ENCODE data around the gene TMEM9B. TPM values are rescaled to one million over a fixed set of nuclear protein-coding genes. Genes with fewer than 3 reads are reported as not detected.

The TMEM9B gene
- total and polyA plus RNA-seq, 5 experiments from 2014 or later = 31.6 to 103 (median 80.3) TPM

GRCh38 chr11:8967184-8967583 is 2.9 kb upstream of the TMEM9B start:
- ATAC-seq = no peak
- POLR2A ChIA-PET = interaction anchor here (0.7 kb wide), 1 partner anchor 53 kb away, joined by 3 read pairs; no protein-coding TSS in a partner anchor
- no peak overlapping the region for H3K4me3 Mint-ChIP-seq

GRCh38 chr11:8963569-8964323 is 496 bp downstream of the TMEM9B start:
- H3K36me3 Mint-ChIP-seq = peaks cover 0 to 17% (median 0%) of the 10 kb centered on the region in 3 donors
- ATAC-seq (peak; percentile 81 to 83), DNase-seq (peak; percentile 57 to 86 (median 73))
- POLR2A ChIA-PET = interaction anchor here (0.6 to 2.3 kb wide), 15 partner anchors 9 to 977 kb away, joined by 3 to 23 read pairs (median 3); partner anchors contain the start of genes AKIP1, EIF3F, NRIP3 and RPL27A
- H3K27ac Mint-ChIP-seq = peak overlapping the region; percentile 97 to 99 (median 98)
- H3K4me1 Mint-ChIP-seq = peaks cover 16 to 49% (median 40%) of the 10 kb centered on the region in 4 donors
- H3K9me3 Mint-ChIP-seq = no peaks in the 10 kb centered on the region
- no peaks in the 10 kb centered on the region for H3K27me3 Mint-ChIP-seq
- peak overlapping the region; percentile 94 to 100 (median 98) for H3K4me3 Mint-ChIP-seq

More at GRCh38 chr11:8967184-8967583, 2.9 kb upstream of the TMEM9B start:
- no peak for DNase-seq
- Mint-ChIP-seq H3K27me3 (no peaks in the 10 kb centered on the region), H3K9me3 (no peaks in the 10 kb centered on the region), H3K4me1 (peaks cover 12 to 27% (median 26%) of the 10 kb centered on the region in 4 donors), H3K27ac (peak overlapping the region in 4 of 10 donors; percentile 7 to 70 (median 32)), H3K36me3 (peaks cover 0 to 20% (median 0%) of the 10 kb centered on the region in 3 donors)

- Mint-ChIP-seq H3K9me3 (no peaks in the 10 kb centered on the region), H3K36me3 (peaks cover 0 to 17% (median 0%) of the 10 kb centered on the region in 3 donors), H3K4me3 (peak overlapping the region; percentile 85 to 100 (median 98)), H3K4me1 (peaks cover 16 to 51% (median 40%) of the 10 kb centered on the region in 4 donors), H3K27ac (peak overlapping the region; percentile 79 to 99 (median 98)), H3K27me3 (no peaks in the 10 kb centered on the region)
- POLR2A ChIA-PET = interaction anchor here (2.1 to 2.3 kb wide), 3 partner anchors 52 to 280 kb away, joined by 7 to 23 read pairs (median 20); partner anchors contain the start of genes AKIP1, RPL27A and TRIM66
- DNase-seq (no peak), ATAC-seq (no peak)
Measured at GRCh38 chr11:8962841-8963240, 1.4 kb downstream of the TMEM9B start.

- Mint-ChIP-seq H3K4me3 (peak overlapping the region in 1 of 10 donors; percentile 5), H3K4me1 (peaks cover 17 to 55% (median 45%) of the 10 kb centered on the region in 4 donors), H3K27ac (peak overlapping the region in 3 of 10 donors; percentile 9 to 76 (median 47)), H3K9me3 (no peaks in the 10 kb centered on the region), H3K27me3 (no peaks in the 10 kb centered on the region), H3K36me3 (peaks cover 0 to 17% (median 0%) of the 10 kb centered on the region in 3 donors)
- ATAC-seq (no peak), DNase-seq (no peak)
- POLR2A ChIA-PET = interaction anchor here (0.6 to 1.6 kb wide), 3 partner anchors 10 to 299 kb away, joined by 4 to 5 read pairs (median 5); no protein-coding TSS in a partner anchor
Measured at GRCh38 chr11:8961401-8961800, 2.8 kb downstream of the TMEM9B start.

GRCh38 chr11:8959546-8960166 is 4.6 kb downstream of the TMEM9B start:
- H3K27ac Mint-ChIP-seq = peak overlapping the region in 2 of 10 donors; percentile 6 to 24
- DNase-seq (peak in 6 of 10 donors; percentile 4 to 41 (median 13)), ATAC-seq (no peak)
- no peaks in the 10 kb centered on the region for H3K27me3 Mint-ChIP-seq
- peaks cover 15 to 43% (median 35%) of the 10 kb centered on the region in 4 donors for H3K4me1 Mint-ChIP-seq
- POLR2A ChIA-PET = interaction anchor here (0.6 to 1.6 kb wide), 6 partner anchors 9 to 1336 kb away, joined by 3 to 5 read pairs (median 4); partner anchors contain the start of genes RPL27A and TRIM66
- H3K36me3 Mint-ChIP-seq = peaks cover 0 to 33% (median 0%) of the 10 kb centered on the region in 3 donors
- H3K9me3 Mint-ChIP-seq = no peaks in the 10 kb centered on the region
- no peak overlapping the region for H3K4me3 Mint-ChIP-seq

- POLR2A ChIA-PET = no interaction called here
- peaks cover 0 to 57% (median 10%) of the 10 kb centered on the region in 3 donors for H3K36me3 Mint-ChIP-seq
- no peaks in the 10 kb centered on the region for H3K9me3 Mint-ChIP-seq
- ATAC-seq = no peak
- H3K27ac Mint-ChIP-seq = peak overlapping the region in 4 of 10 donors; percentile 8 to 66 (median 34)
- DNase-seq = no peak
- no peaks in the 10 kb centered on the region for H3K27me3 Mint-ChIP-seq
- H3K4me3 Mint-ChIP-seq = no peak overlapping the region
- H3K4me1 Mint-ChIP-seq = peaks cover 7 to 29% (median 18%) of the 10 kb centered on the region in 4 donors
Measured at GRCh38 chr11:8956860-8957259, 7.4 kb downstream of the TMEM9B start.

GRCh38 chr11:8948886-8949285 is 15.4 kb downstream of the TMEM9B start:
- POLR2A ChIA-PET = interaction anchor here (0.5 to 0.7 kb wide), 2 partner anchors 15 to 34 kb away, joined by 3 read pairs; partner anchors contain the start of gene TMEM9B
- H3K36me3 Mint-ChIP-seq = peaks cover 10 to 74% (median 26%) of the 10 kb centered on the region in 3 donors
- ATAC-seq (no peak), DNase-seq (no peak)
- H3K4me1 Mint-ChIP-seq = peaks cover 0 to 3% (median 0%) of the 10 kb centered on the region in 4 donors
- peak overlapping the region in 2 of 10 donors; percentile 64 to 65 for H3K27ac Mint-ChIP-seq
- H3K4me3 Mint-ChIP-seq = no peak overlapping the region
- no peaks in the 10 kb centered on the region for H3K9me3 Mint-ChIP-seq
- H3K27me3 Mint-ChIP-seq = peaks cover 0 to 1% (median 0%) of the 10 kb centered on the region in 5 donors

- POLR2A ChIA-PET = no interaction called here
- peak overlapping the region in 3 of 10 donors; percentile 29 to 57 (median 30) for H3K27ac Mint-ChIP-seq
- peaks cover 10 to 59% (median 19%) of the 10 kb centered on the region in 3 donors for H3K36me3 Mint-ChIP-seq
Measured at GRCh38 chr11:8947230-8947943, 16.9 kb downstream of the TMEM9B start.

GRCh38 chr11:8942518-8943066 is 21.6 kb downstream of the TMEM9B start, which contains the start of gene ASCL3:
ASCL3 (minus strand) TSS chr11:8943016; CDS start chr11:8938161, 4,855 bp downstream.
- ATAC-seq = no peak
- POLR2A ChIA-PET = interaction anchor here (0.6 kb wide), 1 partner anchor 15 kb away, joined by 6 read pairs; no protein-coding TSS in a partner anchor
- Mint-ChIP-seq H3K4me1 (no peaks in the 10 kb centered on the region), H3K27ac (peak within 1 kb of the TSS in 1 of 10 donors; percentile 27), H3K4me3 (no peak within 1 kb of the TSS), H3K27me3 (peaks cover 0 to 6% (median 3%) of the 10 kb centered on the region in 5 donors), H3K9me3 (no peaks in the 10 kb centered on the region), H3K36me3 (peaks cover 7 to 13% (median 7%) of the 10 kb centered on the region in 3 donors)
- no peak for DNase-seq

More at GRCh38 chr11:8947230-8947943, 16.9 kb downstream of the TMEM9B start:
- Mint-ChIP-seq H3K27me3 (peaks cover 0 to 1% (median 0%) of the 10 kb centered on the region in 5 donors), H3K4me1 (peaks cover 0 to 3% (median 0%) of the 10 kb centered on the region in 4 donors), H3K9me3 (no peaks in the 10 kb centered on the region), H3K4me3 (no peak overlapping the region)
- DNase-seq (no peak), ATAC-seq (no peak)

GRCh38 chr11:8941341-8942103 is 22.7 kb downstream of the TMEM9B start:
- peaks cover 0 to 4% (median 1%) of the 10 kb centered on the region in 3 donors for H3K36me3 Mint-ChIP-seq
- no peak overlapping the region for H3K4me3 Mint-ChIP-seq
- H3K27ac Mint-ChIP-seq = no peak overlapping the region
- no peaks in the 10 kb centered on the region for H3K4me1 Mint-ChIP-seq
- H3K27me3 Mint-ChIP-seq = peaks cover 0 to 6% (median 3%) of the 10 kb centered on the region in 5 donors
- ATAC-seq (no peak), DNase-seq (no peak)
- H3K9me3 Mint-ChIP-seq = no peaks in the 10 kb centered on the region
- POLR2A ChIA-PET = no interaction called here

- Mint-ChIP-seq H3K27me3 (peaks cover 0 to 5% (median 3%) of the 10 kb centered on the region in 5 donors), H3K27ac (no peak overlapping the region), H3K4me1 (no peaks in the 10 kb centered on the region), H3K36me3 (no peaks in the 10 kb centered on the region), H3K9me3 (no peaks in the 10 kb centered on the region), H3K4me3 (no peak overlapping the region)
- DNase-seq (no peak), ATAC-seq (no peak)
- POLR2A ChIA-PET = no interaction called here
Measured at GRCh38 chr11:8937659-8938058, 26.6 kb downstream of the TMEM9B start.

Data from naive thymus-derived CD8-positive, alpha-beta T cell (primary cell).